IMR-90 (cell line): Measurements from ENCODE around the gene TM7SF2. TPM values are rescaled to one million over a fixed set of nuclear protein-coding genes. Genes with fewer than 3 reads are reported as not detected.

Experiments used
- ATAC-seq: fragments of 200-7000 bp; cut with Tn5 transposase; 2 replicates; pipeline ENCODE4 v1.9.1; 2020; ENCODE audit warnings: low read depth, mild to moderate bottlenecking, moderate library complexity
- BruUV-seq: library from RNA; stranded (reverse); fragments of 400-500 nt; replicated peaks from 2 replicates; lab custom pipeline; 2021; lab: Mats Ljungman, UMichigan
- CTCF ChIA-PET: fragments of 300-600 bp; formaldehyde crosslinking; extraction: SDS; loops from one replicate; lab custom pipeline; 2021; ENCODE audit warnings: antibody characterized with exemption; lab: Yijun Ruan, JAX
- POLR2A ChIA-PET: fragments of 300-600 bp; sonication (Branson Sonifier 250); formaldehyde crosslinking; loops from one replicate; lab custom pipeline; 2022; ENCODE audit warnings: antibody characterized with exemption; ENCODE audit not compliant: unreplicated experiment; lab: Charles Lee
- DNase-seq: peaks from one replicate; pipeline ENCODE4 v3.0.0; 2013
- H2AFZ ChIP-seq: replicated peaks from 2 replicates; pipeline ENCODE3; 2013; ENCODE audit warnings: low read length, mild to moderate bottlenecking; ENCODE audit not compliant: poor library complexity
- H2AK5ac ChIP-seq: 2 replicates; pipeline ENCODE4 v1.6.1; 2013; ENCODE audit warnings: low read depth, low read length, inconsistent platforms
- H2AK9ac ChIP-seq: replicated peaks from 2 replicates; pipeline ENCODE3; 2013; ENCODE audit warnings: mild to moderate bottlenecking, low read depth, low read length, moderate library complexity; ENCODE audit not compliant: poor library complexity
- H2BK120ac ChIP-seq: 2 replicates; pipeline ENCODE4 v1.6.1; 2013; ENCODE audit warnings: low read depth, low read length, inconsistent platforms
- H2BK15ac ChIP-seq: 3 replicates; pipeline ENCODE4 v1.6.1; 2013; ENCODE audit warnings: low read depth, low read length, inconsistent platforms
- H2BK20ac ChIP-seq: 2 replicates; pipeline ENCODE4 v1.6.1; 2013; ENCODE audit warnings: low read depth, mild to moderate bottlenecking, inconsistent platforms, low read length, moderate library complexity
- H2BK5ac ChIP-seq: 2 replicates; pipeline ENCODE4 v1.6.1; 2013; ENCODE audit warnings: mild to moderate bottlenecking, low read depth, low read length, inconsistent platforms; ENCODE audit not compliant: poor library complexity, severe bottlenecking
- H3K14ac ChIP-seq: replicated peaks from 2 replicates; pipeline ENCODE4 v1.6.1; 2013; ENCODE audit warnings: low read depth, low read length, inconsistent platforms
- H3K18ac ChIP-seq: 2 replicates; pipeline ENCODE4 v1.6.1; 2013; ENCODE audit warnings: low read depth, low read length, control low read depth
- H3K23ac ChIP-seq: 2 replicates; pipeline ENCODE4 v1.6.1; 2013; ENCODE audit warnings: low read depth, low read length, inconsistent platforms
- H3K27ac ChIP-seq: 2 replicates; pipeline ENCODE4 v1.5.1; 2013; ENCODE audit warnings: mild to moderate bottlenecking, control low read depth, low read length; ENCODE audit not compliant: insufficient read depth
- H3K27me3 ChIP-seq: 2 replicates; pipeline ENCODE4 v1.6.1; 2013; ENCODE audit warnings: low read length; ENCODE audit not compliant: control insufficient read depth, insufficient read depth
- H3K36me3 ChIP-seq: 2 replicates; pipeline ENCODE4 v1.6.1; 2013; ENCODE audit warnings: low read length, mixed read lengths; ENCODE audit not compliant: control insufficient read depth, insufficient read depth
- H3K4ac ChIP-seq: 2 replicates; pipeline ENCODE4 v1.6.1; 2013; ENCODE audit warnings: low read depth, low read length, inconsistent platforms
- H3K4me1 ChIP-seq: 2 replicates; pipeline ENCODE4 v1.6.1; 2013; ENCODE audit warnings: low read length, mixed read lengths; ENCODE audit not compliant: control insufficient read depth, insufficient read depth
- H3K4me2 ChIP-seq: 2 replicates; pipeline ENCODE4 v1.6.1; 2013; ENCODE audit warnings: low read depth, mild to moderate bottlenecking, control low read depth, low read length, moderate library complexity
- H3K4me3 ChIP-seq: 2 replicates; pipeline ENCODE4 v1.5.1; 2013; ENCODE audit warnings: low read depth, mild to moderate bottlenecking, control low read depth, low read length, moderate library complexity; ENCODE audit not compliant: insufficient read depth
- H3K56ac ChIP-seq: 2 replicates; pipeline ENCODE4 v1.6.1; 2013; ENCODE audit warnings: low read length, inconsistent platforms; ENCODE audit not compliant: insufficient read depth; ENCODE audit errors: extremely low read depth
- H3K79me1 ChIP-seq, 2 experiments: 2 replicates each; pipeline ENCODE4 v1.6.1; 2013; ENCODE audit warnings: low read length in 2 of 2, inconsistent platforms in 1 of 2, low read depth in 1 of 2
- H3K9ac ChIP-seq: 2 replicates; pipeline ENCODE4 v1.6.1; 2013; ENCODE audit warnings: low read depth, low read length, control low read depth
- H3K9me1 ChIP-seq: 2 replicates; pipeline ENCODE4 v1.6.1; 2013; ENCODE audit warnings: low read length, inconsistent platforms; ENCODE audit not compliant: insufficient read depth
- H3K9me3 ChIP-seq: 2 replicates; pipeline ENCODE4 v1.6.1; 2013; ENCODE audit warnings: low read length; ENCODE audit not compliant: control insufficient read depth, insufficient read depth
- H4K20me1 ChIP-seq: 2 replicates; pipeline ENCODE4 v1.6.1; 2013; ENCODE audit warnings: low read length, inconsistent platforms; ENCODE audit not compliant: insufficient read depth
- H4K5ac ChIP-seq: 2 replicates; pipeline ENCODE4 v1.6.1; 2013; ENCODE audit warnings: mild to moderate bottlenecking, low read depth, low read length, control low read depth
- H4K8ac ChIP-seq, 2 experiments: 2 replicates each; pipeline ENCODE4 v1.6.1; 2013; ENCODE audit warnings: low read depth in 2 of 2, low read length in 2 of 2, control low read depth in 1 of 2, inconsistent platforms in 1 of 2
- H4K91ac ChIP-seq: 2 replicates; pipeline ENCODE4 v1.6.1; 2013; ENCODE audit warnings: low read depth, low read length, inconsistent platforms; ENCODE audit not compliant: insufficient read depth
- CEBPB ChIP-seq: IDR thresholded peaks from 2 replicates; pipeline ENCODE4 v1.6.1; 2012; ENCODE audit warnings: low read depth, low read length, improper control_type of control experiment
- CTCF ChIP-seq: conservative IDR thresholded peaks from 2 replicates; pipeline ENCODE4 v1.5.1; 2012; ENCODE audit warnings: mild to moderate bottlenecking, low read depth, low read length, improper control_type of control experiment
- ELK1 ChIP-seq: fragments of 150-350 bp; IDR thresholded peaks from 2 replicates; pipeline ENCODE4 v1.6.1; 2016; ENCODE audit warnings: low read depth, mild to moderate bottlenecking, low read length, moderate library complexity, borderline replicate concordance
- MAFK ChIP-seq: IDR thresholded peaks from 2 replicates; pipeline ENCODE4 v1.6.1; 2012; ENCODE audit warnings: low read depth, low read length, improper control_type of control experiment
- POLR2A ChIP-seq: IDR thresholded peaks from 2 replicates; pipeline ENCODE4 v1.6.1; 2012; ENCODE audit warnings: mild to moderate bottlenecking, low read depth, low read length
- RFX5 ChIP-seq: IDR thresholded peaks from 2 replicates; pipeline ENCODE4 v1.8.0; 2012; ENCODE audit warnings: low read depth, mild to moderate bottlenecking, low read length, moderate library complexity
- USF2 ChIP-seq: fragments of 150-350 bp; IDR thresholded peaks from 2 replicates; pipeline ENCODE4 v1.6.1; 2017; ENCODE audit warnings: mild to moderate bottlenecking, antibody characterized with exemption, low read length, low read depth
- WGBS, 2 experiments: methylation state at CpG; one replicate each; pipeline versions ENCODE4 v1.1.5 to v1.1.7; 2013; ENCODE audit warnings: missing lambda C conversion rate in 2 of 2; ENCODE audit not compliant: insufficient read length in 1 of 2; ENCODE audit errors: extremely low coverage in 2 of 2; 5-methylcytosine and 5-hydroxymethylcytosine counted together
- dilution Hi-C: fragments of 300-500 bp; cut with HindIII; formaldehyde crosslinking; loops from one replicate; pipeline ENCODE4 v1.14.3; 2018; ENCODE audit warnings: low sequenced_read_pairs; ENCODE audit not compliant: unreplicated experiment
- in situ Hi-C: fragments of 300-500 bp; cut with MboI; formaldehyde crosslinking; loops from 3 replicates; pipeline ENCODE4 v1.14.3; 2019; ENCODE audit warnings: low sequenced_read_pairs, inconsistent platforms, mixed read lengths
- intact Hi-C: fragments of 100-400 bp; cut with micrococcal nuclease; formaldehyde crosslinking; loops from 2 replicates; pipeline ENCODE4 v1.10.0; 2022
- polyA plus RNA-seq, 3 experiments: library from polyadenylated mRNA; depleted of rRNA; stranded (reverse); fragments of >200 nt; gene quantifications; 2 replicates each; pipeline ENCODE4 v1.2.3, GENCODE V29; 2012; ENCODE audit warnings: low replicate concordance in 1 of 3
- total RNA-seq: library from RNA; depleted of rRNA; stranded (reverse); fragments of >200 nt; gene quantifications from 2 replicates; pipeline ENCODE4 v1.2.3, GENCODE V29; 2012

TM7SF2 gene
- total and polyA plus RNA-seq, 2 of the 4 experiments (the other 2 are of a cell fraction), result 5.7 to 7.6 TPM

DNA sequence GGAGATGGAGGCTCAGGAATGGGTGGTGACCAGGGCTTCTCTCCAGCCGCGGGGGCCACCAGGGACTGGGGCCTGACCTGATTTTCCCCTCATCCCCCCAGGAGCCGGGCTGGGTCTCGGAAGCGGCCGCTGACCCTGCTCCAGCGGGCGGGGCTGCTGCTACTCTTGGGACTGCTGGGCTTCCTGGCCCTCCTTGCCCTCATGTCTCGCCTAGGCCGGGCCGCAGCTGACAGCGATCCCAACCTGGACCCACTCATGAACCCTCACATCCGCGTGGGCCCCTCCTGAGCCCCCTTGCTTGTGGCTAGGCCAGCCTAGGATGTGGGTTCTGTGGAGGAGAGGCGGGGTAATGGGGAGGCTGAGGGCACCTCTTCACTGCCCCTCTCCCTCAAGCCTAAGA lies 23.8 kb upstream of the TM7SF2 start:
- CTCF ChIA-PET, result no interaction called here
- Histone ChIP-seq H4K91ac (no peak overlapping the region), H3K23ac (no peak overlapping the region), H3K9me1 (no peaks in the 10 kb centered on the region), H3K27me3 (no peaks in the 10 kb centered on the region), H3K9ac (no peak overlapping the region), H3K27ac (no peak overlapping the region), H3K4me3 (no peak overlapping the region), H4K20me1 (no peaks in the 10 kb centered on the region; the same call in 1 of the 2 replicates), H2BK20ac (no peak overlapping the region), H3K18ac (no peak overlapping the region), H3K36me3 (peaks cover 35% of the 10 kb centered on the region), H2AFZ (no peak overlapping the region), H3K14ac (no peak overlapping the region), H2AK9ac (no peak overlapping the region), H3K4me1 (peaks cover 4% of the 10 kb centered on the region; the same call in 1 of the 2 replicates), H2AK5ac (no peak overlapping the region), H3K4ac (no peak overlapping the region), H4K5ac (no peak overlapping the region), H2BK15ac (no peak overlapping the region), H3K4me2 (no peak overlapping the region), H2BK120ac (no peak overlapping the region), H4K8ac (no peak overlapping the region), H3K9me3 (no peaks in the 10 kb centered on the region), H3K56ac (no peak overlapping the region), H2BK5ac (no peak overlapping the region), H3K79me1 (peaks cover 25 to 31% of the 10 kb centered on the region in 2 experiments)
- intact Hi-C loops, result no loop called here
- no TSS peak for BruUV-seq
- no peak for ATAC-seq
- WGBS, 2 experiments, result no CpG with 5 or more reads among the region's 15 CpGs
- dilution Hi-C loops, result no loop called here
- in situ Hi-C loops, result no loop called here
- no peak for DNase-seq
- POLR2A ChIA-PET, result no interaction called here
- TF ChIP-seq RFX5 (no peak), MAFK (no peak), USF2 (no peak), POLR2A (no peak), CEBPB (no peak), ELK1 (no peak), CTCF (no peak)
